Activated CD8-positive, alpha-beta memory T cell treated with anti-CD3 and anti-CD28 coated beads for 48 hours (primary cell): ENCODE measurements around the gene CAMKK2.
"Not testable (repeated sequence)": the region's sequence is repeated elsewhere in the genome, so short reads cannot be mapped to it uniquely, and the experiment has no call there.

Experiments
- DNase-seq, 3 experiments: peaks; one replicate each; pipeline ENCODE4 v3.0.0-alpha.2; 2020; ENCODE audit warnings: low read depth in 2 of 3, low spot score in 2 of 3

The CAMKK2 gene

DNA sequence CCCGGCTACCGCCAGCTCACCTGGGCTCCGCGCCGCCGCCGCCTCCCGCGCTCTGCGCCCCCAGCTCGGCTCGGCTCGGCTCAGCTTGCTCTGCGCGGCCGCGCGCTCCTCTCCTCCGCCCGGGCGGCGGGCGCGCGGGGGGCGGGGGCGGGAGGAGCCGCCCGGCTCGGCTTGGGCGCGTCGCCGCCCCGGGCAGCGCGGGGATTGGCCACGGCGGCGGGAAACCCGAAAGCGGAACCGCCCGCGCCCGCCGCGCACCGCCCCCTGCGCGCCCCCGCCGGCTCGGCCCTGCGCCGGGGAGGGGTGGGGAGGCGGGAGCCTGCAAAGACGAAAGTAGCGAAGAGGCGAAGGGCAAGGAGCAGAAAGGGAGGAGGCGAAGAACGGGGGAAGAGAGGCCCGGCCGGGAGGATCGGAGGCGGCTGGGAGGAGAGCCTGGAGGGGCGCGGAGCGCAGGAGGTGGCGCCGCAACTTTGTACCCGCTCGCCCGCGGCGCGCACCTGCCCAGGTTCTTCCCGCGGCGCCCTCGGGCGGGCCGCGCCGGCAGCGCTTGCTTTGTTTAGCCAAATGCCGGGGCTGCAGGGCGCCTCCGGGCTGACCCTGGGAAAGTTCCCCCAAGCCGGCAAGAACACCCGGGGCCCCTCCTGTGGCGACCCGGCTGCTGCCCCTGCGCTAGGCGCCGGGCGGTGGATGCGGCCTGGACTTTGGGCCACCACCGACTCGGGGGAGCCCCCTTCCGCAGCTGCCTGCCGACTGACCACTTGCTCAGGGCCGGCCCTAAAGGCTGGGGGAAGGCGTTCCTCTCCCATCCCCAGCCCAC lies at the start of gene CAMKK2:
TSS of gene CAMKK2 (minus strand) at position 92 of the 817 bp plus-strand sequence. CDS start 22,183 bp downstream, outside the sequence.
- peak; percentile 45 to 85 (median 68) for DNase-seq

DNA sequence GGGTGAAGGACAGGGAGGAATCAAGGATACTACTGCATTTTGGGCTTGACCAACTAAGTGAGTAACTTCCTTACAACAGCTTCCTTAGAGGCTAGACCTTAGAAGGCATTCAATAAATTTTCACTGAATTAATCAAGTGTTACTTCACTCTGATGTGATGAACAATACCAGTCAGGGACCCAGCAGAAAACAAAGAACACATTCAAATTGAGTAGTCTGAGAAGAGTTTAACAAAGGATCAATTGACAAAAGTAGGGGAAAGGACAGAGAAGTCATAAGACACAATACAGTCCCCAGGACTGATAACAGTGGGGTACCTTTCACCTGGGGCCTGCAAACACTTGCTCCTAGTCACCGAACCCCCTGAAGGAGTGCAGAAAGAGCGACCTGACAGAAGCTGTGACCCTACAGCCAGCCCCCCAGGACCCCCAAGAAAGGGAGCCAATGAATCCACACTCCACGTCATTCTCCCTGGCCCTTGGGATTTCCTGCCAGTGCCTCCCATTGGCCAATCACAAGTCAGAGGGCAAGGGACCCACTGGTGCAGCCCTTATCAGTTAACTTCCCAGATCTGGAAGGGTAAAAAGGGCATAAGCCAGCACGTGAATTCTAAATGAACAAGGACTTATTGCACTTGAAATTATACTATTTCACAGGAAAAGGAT lies 48.8 kb upstream of the CAMKK2 start:
- no peak for DNase-seq

DNA sequence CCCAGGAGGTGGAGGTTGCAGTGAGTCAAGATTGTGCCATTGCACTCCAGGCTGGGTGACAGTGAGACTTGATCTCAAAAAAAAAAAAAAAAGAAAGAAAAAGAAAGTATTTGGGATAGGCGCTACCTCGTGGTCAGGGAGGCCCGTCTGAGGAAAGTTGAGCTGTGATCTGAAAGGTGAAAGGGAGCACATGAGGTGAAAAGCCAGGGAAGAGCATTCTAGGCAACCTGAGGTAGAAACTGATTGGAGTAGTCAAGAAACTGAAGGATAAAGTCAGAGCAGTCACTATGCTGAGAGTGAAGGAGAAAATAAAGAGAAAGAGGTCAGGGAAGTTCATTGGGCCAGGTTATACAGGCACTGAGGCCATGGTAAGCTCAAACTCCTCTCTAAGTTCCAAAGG lies 48.0 kb upstream of the CAMKK2 start:
- no peak for DNase-seq

DNA sequence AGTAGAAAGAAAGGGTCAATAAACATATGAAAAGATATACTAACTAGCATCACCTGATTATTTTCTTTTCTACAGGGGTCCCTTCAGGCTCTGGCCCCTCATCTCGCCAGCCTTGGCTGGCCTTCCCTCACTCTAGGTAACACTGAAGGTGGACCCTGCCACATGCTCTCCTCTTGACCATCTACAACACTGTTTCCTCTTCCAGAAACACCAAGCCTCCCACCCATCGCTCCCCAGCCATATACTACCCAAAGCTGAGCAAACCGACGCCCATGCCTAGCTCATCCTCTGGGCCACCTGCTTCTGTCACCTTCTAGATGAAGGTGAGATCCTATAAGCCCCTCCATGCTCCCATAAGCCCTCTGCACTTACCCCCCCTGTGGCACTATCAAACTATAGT lies 40.9 kb upstream of the CAMKK2 start:
- no peak for DNase-seq

DNA sequence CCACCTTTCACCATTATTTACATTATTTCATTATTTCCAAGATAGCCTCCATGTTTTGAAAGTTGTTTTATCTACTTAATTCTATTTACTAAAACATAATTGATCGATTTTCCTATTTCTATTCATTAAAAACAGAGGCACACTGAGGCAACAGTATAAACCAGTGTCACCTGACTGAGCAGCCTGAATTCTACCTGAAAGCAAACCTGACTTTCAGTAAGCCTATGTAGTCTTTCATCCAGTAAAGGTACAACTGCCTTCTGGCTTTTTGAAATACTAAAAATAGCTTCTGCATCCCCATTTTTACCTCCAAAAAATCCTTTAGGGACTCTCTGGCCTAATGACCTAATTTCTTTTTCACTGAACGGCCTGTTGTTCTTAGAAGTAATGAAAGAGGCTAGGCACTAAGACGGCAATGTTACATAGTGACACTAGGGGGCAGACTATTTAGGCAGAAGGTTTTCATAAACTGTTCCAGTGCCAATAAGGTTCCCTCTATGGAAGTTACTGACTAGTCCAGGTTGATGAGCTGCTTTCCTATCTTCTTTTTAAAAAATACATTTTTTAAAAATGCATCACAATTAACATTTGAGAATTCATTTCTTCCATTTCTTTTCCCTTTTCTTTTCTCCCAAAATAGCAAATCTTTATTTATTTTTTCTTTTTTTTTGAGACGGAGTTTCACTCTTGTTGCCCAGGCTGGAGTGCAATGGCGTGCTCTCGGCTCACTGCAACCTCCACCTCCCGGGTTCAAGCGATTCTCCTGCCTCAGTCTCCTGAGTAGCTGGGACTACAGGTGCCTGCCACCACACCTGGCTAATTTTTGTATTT lies 38.2 kb upstream of the CAMKK2 start:
- DNase-seq = no peak

DNA sequence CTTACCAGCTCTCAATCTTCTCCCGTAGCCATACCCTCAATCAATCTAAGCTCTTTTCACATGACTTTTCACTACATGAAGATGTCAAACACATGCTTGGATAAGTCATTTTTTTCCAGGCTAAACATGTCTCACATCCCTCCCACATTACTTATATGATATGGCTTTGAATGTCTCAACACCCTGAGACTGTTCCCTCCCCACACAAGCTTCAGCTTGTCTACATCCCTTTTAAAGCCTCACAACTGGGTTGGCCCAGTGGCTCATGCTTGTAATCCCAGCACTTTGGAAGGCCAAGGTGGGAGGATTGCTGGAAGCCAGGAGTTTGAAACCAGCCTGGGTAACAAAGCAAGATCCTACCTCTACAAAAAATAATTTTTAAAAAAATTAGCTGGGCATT lies 37.2 kb upstream of the CAMKK2 start:
- DNase-seq = no peak

DNA sequence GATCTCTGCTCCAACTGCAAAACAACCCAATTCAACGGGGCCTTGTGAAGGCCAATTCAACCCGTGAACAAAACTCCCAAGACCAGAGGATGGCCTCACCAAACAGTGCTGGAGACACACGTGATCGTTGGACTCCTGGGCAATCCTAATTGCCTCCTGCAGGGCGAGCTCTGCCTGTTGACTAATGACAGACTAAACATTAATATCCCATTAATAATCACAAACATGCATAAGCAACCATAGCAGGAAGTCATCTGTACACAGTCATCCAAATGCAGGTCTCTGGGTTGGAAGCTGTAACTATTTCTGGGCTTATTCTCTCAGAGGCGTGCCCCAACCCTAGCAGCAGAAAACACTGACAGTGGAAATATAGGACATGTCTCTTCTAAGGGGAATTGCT lies 34.7 kb upstream of the CAMKK2 start:
- no peak for DNase-seq

DNA sequence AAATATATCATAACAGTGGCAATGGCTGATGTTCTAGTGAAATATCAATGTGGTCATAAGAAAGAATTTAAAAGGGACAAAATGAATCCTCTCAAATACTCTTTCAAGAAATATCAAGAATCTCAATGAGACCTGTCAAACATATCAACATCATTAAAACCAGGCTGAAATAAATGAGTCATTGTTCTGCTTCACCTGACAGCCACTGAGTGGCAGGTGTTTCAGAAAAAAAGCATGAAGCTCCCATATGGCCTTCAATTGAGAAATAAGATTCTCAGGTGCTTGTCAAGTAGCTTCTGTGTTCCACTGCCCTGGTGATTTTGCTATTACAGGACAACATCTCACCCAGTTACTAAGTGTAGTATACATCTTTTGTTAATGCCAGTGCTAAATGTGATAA lies 34.2 kb upstream of the CAMKK2 start:
- DNase-seq = no peak

DNA sequence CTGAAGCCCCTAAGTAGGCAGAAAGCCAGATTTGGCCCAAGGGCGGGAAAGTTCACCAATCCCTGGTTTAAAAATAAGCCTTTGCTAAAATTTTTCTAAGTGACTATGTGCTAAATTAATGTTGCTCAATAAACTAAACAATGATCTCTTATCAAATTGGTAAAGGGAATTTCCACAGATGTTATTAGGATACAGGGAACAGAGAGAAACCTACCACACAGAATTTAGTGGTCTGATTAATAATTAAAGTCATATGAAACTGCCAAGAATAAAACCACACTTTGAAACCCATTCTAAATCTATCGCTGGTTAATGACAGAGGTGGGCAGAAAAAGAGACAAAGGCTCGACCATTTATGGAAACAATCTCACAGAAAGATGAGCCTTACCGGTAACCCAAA lies 33.7 kb upstream of the CAMKK2 start:
- DNase-seq = no peak

DNA sequence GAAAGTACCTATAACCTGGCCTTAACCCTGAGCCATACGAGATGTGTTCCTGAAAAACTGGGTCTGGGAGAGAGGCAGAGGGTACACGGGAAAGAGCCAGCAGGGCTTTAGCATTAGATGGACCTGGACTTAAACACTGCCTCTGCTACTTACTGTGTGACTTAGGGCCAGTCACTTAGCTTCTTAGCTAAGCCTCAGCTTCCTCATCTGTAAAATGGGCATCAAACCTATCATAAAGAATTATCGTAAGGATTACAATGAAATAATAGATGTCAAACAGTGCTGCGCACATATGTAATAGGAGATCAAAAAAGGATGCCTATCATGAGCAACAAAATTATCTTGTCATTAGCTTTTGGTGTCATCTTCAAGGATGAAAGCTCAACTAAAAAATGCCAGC lies 32.1 kb upstream of the CAMKK2 start:
- no peak for DNase-seq

DNA sequence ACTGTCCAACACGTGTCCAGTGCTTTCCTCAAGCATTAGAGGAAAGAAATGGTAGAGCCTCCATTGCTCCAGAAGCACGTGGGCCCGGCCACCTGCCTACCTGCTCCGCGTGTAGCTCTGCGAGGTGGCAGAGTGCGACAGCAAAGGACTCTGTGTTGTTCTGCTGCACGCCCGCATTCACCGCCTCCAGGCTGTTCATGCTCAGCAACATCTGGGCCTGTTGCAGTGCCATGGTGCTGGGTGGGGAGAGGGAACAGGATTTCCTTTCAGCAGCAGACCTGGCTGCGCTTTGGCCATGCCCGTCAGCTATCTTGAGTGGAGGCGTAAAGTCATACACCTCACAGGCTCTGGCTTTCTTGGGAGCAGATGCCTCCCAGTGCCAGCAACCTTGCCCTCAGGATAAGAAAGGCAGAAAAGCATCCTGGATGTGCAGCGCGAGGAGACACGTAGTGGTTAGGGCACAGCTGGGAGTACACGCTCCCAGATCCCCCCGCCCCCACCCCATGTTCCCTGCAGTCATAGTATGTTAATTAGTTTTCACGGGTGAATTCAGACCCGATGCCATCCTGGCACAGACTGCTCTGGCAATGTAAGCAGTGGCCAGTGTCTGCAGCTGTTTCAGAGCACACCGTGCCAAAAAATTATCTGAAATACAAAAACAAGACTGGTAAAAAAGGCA lies 30.6 kb upstream of the CAMKK2 start:
- no peak for DNase-seq

DNA sequence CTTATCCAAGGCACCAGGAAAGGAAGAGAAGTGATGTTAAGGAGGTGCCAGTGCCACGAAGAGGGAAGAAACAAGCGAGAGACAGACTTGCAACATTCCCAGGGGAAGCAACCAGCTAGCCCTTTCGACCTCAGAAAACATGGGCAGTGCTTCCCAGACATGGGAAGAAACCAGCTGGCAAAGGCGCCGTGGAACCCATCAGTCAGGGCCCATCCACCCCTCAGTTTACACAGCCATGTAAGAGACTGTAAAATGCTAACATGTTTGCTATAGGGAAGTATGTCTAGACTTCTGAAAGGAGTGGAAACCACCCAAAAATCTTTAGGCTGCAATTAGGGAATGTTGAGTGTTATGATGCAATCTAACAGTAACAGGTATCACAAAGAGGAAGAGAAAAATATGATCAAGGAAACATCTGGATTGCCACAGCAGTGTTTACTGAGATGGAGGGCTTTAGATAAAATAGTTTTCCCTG lies 29.4 kb upstream of the CAMKK2 start:
- no peak for DNase-seq

DNA sequence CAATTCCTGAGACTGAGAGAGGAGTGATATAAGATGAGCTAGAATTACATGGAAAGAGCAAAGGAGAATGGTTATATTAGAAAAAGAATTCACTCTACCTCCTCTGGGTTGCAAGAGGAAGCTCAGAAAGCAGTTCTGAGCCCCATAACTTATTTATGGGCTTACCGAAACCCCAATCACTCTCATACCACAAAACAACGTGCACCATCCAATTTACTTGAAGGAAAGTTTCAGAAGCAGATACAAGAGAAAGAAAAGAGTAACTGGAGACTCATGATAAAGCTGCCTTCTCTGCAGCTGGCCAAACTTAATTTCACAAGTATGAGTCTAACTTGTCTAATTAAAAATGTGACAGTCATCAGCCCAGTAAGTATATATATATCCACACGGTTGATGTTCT lies 27.4 kb upstream of the CAMKK2 start:
- DNase-seq = no peak

DNA sequence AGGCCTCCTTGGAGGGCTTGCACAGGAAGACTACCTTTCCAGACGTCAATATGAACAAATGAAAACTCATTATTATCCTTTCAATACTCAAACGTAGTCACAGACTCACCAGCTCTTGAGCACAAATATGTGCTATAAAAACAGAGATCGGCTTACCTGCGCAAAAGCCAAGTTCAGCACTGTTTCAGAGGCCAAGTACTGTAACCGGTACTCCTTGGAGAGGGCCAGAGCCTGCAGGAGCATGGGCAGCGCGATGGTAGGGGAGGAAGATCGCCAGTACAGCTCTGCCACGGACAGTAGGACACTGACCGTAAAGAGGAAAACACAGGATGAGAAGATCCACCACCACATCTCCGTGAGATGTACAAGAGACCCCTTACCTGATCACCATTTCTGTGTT lies 21.6 kb upstream of the CAMKK2 start:
- no peak for DNase-seq

DNA sequence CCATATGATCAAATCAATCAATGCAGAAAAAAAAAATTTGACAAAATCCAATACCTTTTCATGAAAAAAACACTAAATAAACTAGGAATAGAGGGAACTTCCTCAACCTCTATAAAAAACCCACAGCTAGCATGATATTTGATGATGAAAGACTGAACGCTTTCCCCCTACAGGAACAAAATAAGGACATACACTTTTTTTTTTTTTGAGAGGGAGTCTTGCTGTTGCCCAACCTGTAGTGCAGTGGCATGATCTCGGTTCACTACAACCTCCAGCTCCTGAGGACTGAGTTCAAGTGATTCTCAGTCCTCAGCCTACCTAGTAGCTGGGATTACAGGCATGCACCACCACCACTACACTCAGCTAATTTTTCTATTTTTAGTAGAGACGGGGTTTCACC lies 17.9 kb upstream of the CAMKK2 start:
- DNase-seq = no peak

DNA sequence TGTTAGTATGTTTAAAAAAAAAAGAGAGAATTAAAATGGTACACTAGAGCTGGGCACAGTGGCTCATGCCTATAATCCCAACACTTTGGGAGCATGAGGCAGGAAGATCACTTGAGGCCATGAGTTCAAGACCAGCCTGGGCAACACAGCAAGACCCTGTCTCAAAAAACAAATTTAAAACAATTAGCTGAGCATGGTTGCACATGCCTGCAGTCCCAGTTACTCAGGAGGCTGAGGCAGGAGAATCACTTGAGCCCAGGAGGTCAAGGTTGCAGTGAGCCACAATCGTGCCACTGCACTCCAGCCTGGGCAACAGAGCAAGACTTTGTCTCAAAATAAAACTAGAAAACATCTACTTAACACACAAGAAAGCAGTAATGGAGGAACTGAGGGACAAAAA lies 13.7 kb upstream of the CAMKK2 start:
- DNase-seq = not testable (repeated sequence)

DNA sequence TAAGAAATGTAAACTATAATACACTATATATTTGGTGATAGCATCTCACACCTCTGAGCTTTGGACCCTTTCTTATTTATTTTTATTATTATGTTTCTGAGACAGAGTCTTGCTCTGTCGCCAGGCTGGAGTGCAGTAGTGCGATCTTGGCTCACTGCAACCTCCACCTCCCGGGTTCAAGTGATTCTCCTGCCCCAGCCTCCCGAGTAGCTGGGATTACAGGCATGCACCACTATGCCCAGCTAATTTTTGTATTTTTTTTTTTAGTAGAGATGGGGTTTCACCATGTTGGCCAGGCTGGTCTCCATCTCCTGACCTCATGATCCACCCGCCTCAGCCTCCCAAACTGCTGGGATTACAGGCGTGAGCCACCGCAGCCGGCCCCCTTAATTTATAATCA lies 10.9 kb upstream of the CAMKK2 start:
- DNase-seq = not testable (repeated sequence)

DNA sequence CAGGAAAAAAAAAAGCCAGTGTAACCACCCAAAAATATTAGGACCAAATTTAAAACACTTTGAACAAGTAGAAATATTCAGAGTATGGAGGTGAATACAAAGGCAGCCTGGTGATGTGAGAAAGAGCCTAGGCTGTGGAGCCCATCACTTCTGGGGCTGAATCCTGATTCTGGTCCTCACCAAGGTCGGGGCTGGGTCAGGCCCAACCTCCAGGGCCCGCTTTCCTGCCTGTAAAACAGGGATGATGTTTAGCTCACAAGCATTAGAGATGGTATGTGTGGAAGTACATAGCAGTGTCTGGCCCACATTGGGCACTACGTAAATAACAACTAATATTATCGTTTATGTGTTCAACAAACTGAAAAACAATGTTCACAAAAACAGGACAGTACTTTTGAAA lies 7.8 kb upstream of the CAMKK2 start:
- DNase-seq = no peak

DNA sequence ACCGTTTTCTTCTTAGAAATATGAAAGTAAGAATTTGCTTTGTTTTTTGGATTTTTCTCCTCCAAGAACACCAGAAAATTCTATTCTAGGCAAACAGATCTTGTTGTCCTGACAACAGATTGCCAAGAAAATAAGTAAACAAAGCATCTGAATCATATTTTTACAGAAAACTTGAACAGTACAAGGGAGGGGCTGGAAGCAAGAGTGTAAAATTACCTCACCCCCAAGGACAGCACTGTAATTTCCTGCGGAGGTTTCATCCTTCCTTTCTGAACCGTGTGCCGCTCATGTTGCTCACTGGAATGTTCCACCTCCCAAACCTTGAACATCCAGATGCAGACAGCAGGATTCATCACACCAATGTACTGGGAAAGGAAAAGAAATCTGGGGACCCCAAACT lies 5.4 kb upstream of the CAMKK2 start:
- DNase-seq = no peak

DNA sequence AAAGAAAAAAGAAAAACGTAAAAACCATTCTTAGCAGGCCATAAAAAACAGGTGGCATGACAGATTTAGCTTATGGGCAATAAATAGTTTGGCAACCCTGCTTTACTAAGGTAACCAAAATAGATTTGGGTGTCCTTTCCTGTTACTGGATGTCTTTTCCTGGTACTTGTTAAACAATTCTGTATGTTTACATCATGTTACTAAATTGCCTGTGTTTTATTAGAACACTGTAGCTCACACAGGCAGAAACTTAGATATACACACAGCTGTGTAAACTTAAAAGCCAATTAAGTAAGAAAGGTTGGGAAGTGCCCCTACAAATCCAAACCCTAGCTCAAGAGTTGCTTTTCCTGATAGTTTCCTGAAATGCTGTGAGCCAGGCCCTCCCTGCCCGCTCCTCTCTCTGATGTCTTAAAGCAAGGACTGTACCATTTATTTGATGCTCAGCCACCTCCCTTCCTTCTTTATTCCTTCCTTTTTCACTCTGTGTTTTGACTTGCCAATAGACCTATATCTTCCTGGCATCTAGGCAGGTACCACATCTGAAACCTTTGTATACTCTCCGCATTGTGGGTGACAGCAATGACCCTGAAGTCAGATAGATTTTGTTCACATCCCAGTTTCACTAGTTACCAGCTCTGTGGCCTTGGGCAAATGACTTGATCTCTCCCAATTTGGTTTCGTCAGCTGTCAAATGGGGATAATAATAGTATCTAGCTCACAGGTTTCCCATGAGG lies 3.7 kb upstream of the CAMKK2 start:
- DNase-seq = no peak

DNA sequence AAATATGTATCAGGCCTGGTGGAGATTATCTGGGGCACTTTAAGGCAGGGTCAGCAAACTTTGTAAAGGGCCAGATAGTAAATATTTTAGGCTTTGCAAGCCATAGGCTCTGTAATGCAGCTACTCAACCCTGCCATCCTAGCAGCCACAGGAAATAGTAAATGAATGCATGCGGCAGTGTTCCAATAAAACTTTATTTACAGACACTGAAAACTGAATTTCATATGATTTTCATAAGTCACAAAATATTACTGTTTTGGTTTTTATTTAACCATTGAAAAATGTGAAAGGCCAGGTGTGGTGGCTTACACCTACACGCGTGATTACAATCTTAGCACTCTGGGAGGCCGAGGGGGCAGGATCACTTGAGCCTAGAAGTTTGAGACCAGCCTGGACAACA lies 3.2 kb upstream of the CAMKK2 start:
- no peak for DNase-seq
